ENCODE measurements around the gene CATSPERZ. TPM values are rescaled to one million over a fixed set of nuclear protein-coding genes. Genes with fewer than 3 reads are reported as not detected.

The CATSPERZ gene
- total and polyA plus RNA-seq, 2 of the 13 experiments (the other 11 are each of a cell fraction or from before 2014, with no cell fraction given): 0.22 to 0.48 TPM

DNA sequence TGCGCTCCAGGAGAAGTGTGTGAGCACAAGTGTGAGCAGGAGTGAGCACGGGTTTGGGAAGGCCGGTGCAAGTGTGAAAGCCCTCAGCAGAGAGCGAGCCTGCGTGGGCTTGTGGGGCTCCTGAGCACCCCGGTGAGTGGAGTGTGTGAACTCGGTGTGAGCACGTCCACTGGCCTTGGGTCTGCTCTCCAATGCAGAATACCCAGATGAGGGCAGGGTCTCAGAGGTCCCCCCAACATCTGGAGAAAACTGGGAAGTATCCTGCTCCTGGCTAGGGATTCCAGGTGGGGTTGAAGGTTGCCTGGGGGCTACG lies 6.4 kb downstream of the CATSPERZ start (continued):
- TF ChIP-seq, protein P1, sequence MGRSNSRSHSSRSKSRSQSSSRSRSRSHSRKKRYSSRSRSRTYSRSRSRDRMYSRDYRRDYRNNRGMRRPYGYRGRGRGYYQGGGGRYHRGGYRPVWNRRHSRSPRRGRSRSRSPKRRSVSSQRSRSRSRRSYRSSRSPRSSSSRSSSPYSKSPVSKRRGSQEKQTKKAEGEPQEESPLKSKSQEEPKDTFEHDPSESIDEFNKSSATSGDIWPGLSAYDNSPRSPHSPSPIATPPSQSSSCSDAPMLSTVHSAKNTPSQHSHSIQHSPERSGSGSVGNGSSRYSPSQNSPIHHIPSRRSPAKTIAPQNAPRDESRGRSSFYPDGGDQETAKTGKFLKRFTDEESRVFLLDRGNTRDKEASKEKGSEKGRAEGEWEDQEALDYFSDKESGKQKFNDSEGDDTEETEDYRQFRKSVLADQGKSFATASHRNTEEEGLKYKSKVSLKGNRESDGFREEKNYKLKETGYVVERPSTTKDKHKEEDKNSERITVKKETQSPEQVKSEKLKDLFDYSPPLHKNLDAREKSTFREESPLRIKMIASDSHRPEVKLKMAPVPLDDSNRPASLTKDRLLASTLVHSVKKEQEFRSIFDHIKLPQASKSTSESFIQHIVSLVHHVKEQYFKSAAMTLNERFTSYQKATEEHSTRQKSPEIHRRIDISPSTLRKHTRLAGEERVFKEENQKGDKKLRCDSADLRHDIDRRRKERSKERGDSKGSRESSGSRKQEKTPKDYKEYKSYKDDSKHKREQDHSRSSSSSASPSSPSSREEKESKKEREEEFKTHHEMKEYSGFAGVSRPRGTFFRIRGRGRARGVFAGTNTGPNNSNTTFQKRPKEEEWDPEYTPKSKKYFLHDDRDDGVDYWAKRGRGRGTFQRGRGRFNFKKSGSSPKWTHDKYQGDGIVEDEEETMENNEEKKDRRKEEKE (IDR thresholded peaks at IDR 0.05): no peak
- TF ChIP-seq, protein P2, sequence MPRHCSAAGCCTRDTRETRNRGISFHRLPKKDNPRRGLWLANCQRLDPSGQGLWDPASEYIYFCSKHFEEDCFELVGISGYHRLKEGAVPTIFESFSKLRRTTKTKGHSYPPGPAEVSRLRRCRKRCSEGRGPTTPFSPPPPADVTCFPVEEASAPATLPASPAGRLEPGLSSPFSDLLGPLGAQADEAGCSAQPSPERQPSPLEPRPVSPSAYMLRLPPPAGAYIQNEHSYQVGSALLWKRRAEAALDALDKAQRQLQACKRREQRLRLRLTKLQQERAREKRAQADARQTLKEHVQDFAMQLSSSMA (CRISPR knock-in tag; IDR thresholded peaks at IDR 0.05): 0 out of 2 replicates have a peak, but pooled peaks have one; percentile 9
- TF ChIP-seq HDAC1 (CRISPR knock-in tag; IDR thresholded peaks at IDR 0.05): no peak
- TF ChIP-seq, protein P3, sequence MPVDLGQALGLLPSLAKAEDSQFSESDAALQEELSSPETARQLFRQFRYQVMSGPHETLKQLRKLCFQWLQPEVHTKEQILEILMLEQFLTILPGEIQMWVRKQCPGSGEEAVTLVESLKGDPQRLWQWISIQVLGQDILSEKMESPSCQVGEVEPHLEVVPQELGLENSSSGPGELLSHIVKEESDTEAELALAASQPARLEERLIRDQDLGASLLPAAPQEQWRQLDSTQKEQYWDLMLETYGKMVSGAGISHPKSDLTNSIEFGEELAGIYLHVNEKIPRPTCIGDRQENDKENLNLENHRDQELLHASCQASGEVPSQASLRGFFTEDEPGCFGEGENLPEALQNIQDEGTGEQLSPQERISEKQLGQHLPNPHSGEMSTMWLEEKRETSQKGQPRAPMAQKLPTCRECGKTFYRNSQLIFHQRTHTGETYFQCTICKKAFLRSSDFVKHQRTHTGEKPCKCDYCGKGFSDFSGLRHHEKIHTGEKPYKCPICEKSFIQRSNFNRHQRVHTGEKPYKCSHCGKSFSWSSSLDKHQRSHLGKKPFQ (CRISPR knock-in tag; IDR thresholded peaks at IDR 0.05; ENCODE audit: insufficient replicate concordance): peak; percentile 85
- TF ChIP-seq ZNF598 (CRISPR knock-in tag; IDR thresholded peaks at IDR 0.05; ENCODE audit: borderline replicate concordance): 0 out of 2 replicates have a peak, but pooled peaks have one; percentile 13
- TF ChIP-seq, protein P4, sequence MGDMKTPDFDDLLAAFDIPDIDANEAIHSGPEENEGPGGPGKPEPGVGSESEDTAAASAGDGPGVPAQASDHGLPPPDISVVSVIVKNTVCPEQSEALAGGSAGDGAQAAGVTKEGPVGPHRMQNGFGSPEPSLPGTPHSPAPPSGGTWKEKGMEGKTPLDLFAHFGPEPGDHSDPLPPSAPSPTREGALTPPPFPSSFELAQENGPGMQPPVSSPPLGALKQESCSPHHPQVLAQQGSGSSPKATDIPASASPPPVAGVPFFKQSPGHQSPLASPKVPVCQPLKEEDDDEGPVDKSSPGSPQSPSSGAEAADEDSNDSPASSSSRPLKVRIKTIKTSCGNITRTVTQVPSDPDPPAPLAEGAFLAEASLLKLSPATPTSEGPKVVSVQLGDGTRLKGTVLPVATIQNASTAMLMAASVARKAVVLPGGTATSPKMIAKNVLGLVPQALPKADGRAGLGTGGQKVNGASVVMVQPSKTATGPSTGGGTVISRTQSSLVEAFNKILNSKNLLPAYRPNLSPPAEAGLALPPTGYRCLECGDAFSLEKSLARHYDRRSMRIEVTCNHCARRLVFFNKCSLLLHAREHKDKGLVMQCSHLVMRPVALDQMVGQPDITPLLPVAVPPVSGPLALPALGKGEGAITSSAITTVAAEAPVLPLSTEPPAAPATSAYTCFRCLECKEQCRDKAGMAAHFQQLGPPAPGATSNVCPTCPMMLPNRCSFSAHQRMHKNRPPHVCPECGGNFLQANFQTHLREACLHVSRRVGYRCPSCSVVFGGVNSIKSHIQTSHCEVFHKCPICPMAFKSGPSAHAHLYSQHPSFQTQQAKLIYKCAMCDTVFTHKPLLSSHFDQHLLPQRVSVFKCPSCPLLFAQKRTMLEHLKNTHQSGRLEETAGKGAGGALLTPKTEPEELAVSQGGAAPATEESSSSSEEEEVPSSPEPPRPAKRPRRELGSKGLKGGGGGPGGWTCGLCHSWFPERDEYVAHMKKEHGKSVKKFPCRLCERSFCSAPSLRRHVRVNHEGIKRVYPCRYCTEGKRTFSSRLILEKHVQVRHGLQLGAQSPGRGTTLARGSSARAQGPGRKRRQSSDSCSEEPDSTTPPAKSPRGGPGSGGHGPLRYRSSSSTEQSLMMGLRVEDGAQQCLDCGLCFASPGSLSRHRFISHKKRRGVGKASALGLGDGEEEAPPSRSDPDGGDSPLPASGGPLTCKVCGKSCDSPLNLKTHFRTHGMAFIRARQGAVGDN (CRISPR knock-in tag; IDR thresholded peaks at IDR 0.05): peak; percentile 47; the same call in 1 of the 2 replicates
- TF ChIP-seq, protein P5, sequence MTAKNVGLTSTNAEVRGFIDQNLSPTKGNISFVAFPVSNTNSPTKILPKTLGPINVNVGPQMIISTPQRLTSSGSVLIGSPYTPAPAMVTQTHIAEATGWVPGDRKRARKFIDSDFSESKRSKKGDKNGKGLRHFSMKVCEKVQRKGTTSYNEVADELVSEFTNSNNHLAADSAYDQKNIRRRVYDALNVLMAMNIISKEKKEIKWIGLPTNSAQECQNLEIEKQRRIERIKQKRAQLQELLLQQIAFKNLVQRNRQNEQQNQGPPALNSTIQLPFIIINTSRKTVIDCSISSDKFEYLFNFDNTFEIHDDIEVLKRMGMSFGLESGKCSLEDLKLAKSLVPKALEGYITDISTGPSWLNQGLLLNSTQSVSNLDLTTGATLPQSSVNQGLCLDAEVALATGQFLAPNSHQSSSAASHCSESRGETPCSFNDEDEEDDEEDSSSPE (CRISPR knock-in tag; IDR thresholded peaks at IDR 0.05): no peak
- TF ChIP-seq ELF3 (CRISPR knock-in tag; IDR thresholded peaks at IDR 0.05): no peak

All from HepG2 (cell line).